Adipocyte (in vitro differentiated cells): Measurements from ENCODE around the gene SVIP.

ENCODE experiments used
- DNase-seq: peaks from one replicate; pipeline ENCODE4 v3.0.0-alpha.2; 2015; ENCODE audit warnings: low read depth
- H3K27me3 ChIP-seq: replicated peaks from 2 replicates; pipeline ENCODE4 v1.7.0; 2013; ENCODE audit warnings: mild to moderate bottlenecking, low read length, moderate library complexity; ENCODE audit not compliant: control insufficient read depth, insufficient read depth
- H3K36me3 ChIP-seq: 2 replicates; pipeline ENCODE4 v1.7.0; 2013; ENCODE audit warnings: low read length, mild to moderate bottlenecking, moderate library complexity; ENCODE audit not compliant: control insufficient read depth, insufficient read depth, severe bottlenecking
- H3K4me1 ChIP-seq: 2 replicates; pipeline ENCODE4 v1.7.0; 2013; ENCODE audit warnings: mild to moderate bottlenecking, low read length, moderate library complexity; ENCODE audit not compliant: control insufficient read depth, insufficient read depth
- H3K4me3 ChIP-seq: 2 replicates; pipeline ENCODE4 v1.7.0; 2013; ENCODE audit warnings: mild to moderate bottlenecking, low read length, moderate library complexity
- H3K9ac ChIP-seq: 2 replicates; pipeline ENCODE4 v1.7.0; 2013; ENCODE audit warnings: mild to moderate bottlenecking, low read length, moderate library complexity
- H3K9me3 ChIP-seq: 2 replicates; pipeline ENCODE4 v1.7.0; 2013; ENCODE audit warnings: mild to moderate bottlenecking, low read length, moderate library complexity; ENCODE audit not compliant: control insufficient read depth

The SVIP gene

GRCh38 chr11:22829231-22830081 is at the start of gene SVIP:
Gene SVIP, minus strand, starts transcription at chr11:22829801. Its CDS starts 53 bp downstream, at chr11:22829748.
- Histone ChIP-seq H3K4me3 (peak within 1 kb of the TSS; percentile 95), H3K36me3 (no peaks in the 10 kb centered on the region), H3K9me3 (no peaks in the 10 kb centered on the region), H3K27me3 (no peaks in the 10 kb centered on the region), H3K4me1 (peaks cover 5% of the 10 kb centered on the region), H3K9ac (peak within 1 kb of the TSS; percentile 79)
- DNase-seq = peak; percentile 94

GRCh38 chr11:22878604-22879003 is 49.0 kb upstream of the SVIP start:
- no peaks in the 10 kb centered on the region for H3K36me3 ChIP-seq
- no peak for DNase-seq
- H3K4me3 ChIP-seq = no peak overlapping the region
- no peak overlapping the region for H3K9ac ChIP-seq
- no peaks in the 10 kb centered on the region for H3K27me3 ChIP-seq
- peaks cover 19% of the 10 kb centered on the region for H3K4me1 ChIP-seq
- H3K9me3 ChIP-seq = no peaks in the 10 kb centered on the region

GRCh38 chr11:22878039-22878438 is 48.4 kb upstream of the SVIP start:
- Histone ChIP-seq H3K27me3 (no peaks in the 10 kb centered on the region), H3K9ac (no peak overlapping the region), H3K36me3 (no peaks in the 10 kb centered on the region), H3K9me3 (no peaks in the 10 kb centered on the region), H3K4me3 (no peak overlapping the region), H3K4me1 (peaks cover 16% of the 10 kb centered on the region)
- no peak for DNase-seq

- no peak overlapping the region for H3K9ac ChIP-seq
- no peaks in the 10 kb centered on the region for H3K36me3 ChIP-seq
- DNase-seq = peak; percentile 98
- peaks cover 16% of the 10 kb centered on the region for H3K4me1 ChIP-seq
- no peaks in the 10 kb centered on the region for H3K27me3 ChIP-seq
- H3K9me3 ChIP-seq = no peaks in the 10 kb centered on the region
- H3K4me3 ChIP-seq = no peak overlapping the region
Observed at GRCh38 chr11:22875869-22876473, 46.4 kb upstream of the SVIP start.

- DNase-seq = no peak
- Histone ChIP-seq H3K9me3 (peaks cover 2% of the 10 kb centered on the region), H3K36me3 (no peaks in the 10 kb centered on the region), H3K4me3 (no peak overlapping the region), H3K27me3 (no peaks in the 10 kb centered on the region), H3K4me1 (no peaks in the 10 kb centered on the region), H3K9ac (no peak overlapping the region)
Observed at GRCh38 chr11:22869325-22869724, 39.7 kb upstream of the SVIP start.

GRCh38 chr11:22860241-22860640 is 30.6 kb upstream of the SVIP start, which contains the start of gene CCDC179:
Gene CCDC179, minus strand, starts transcription at chr11:22860474. Its CDS starts 53 bp downstream, at chr11:22860421.
- Histone ChIP-seq H3K4me3 (no peak within 1 kb of the TSS), H3K9ac (no peak within 1 kb of the TSS), H3K27me3 (no peaks in the 10 kb centered on the region), H3K36me3 (no peaks in the 10 kb centered on the region), H3K4me1 (no peaks in the 10 kb centered on the region), H3K9me3 (peaks cover 2% of the 10 kb centered on the region)
- DNase-seq = no peak

GRCh38 chr11:22859756-22860155 is 30.2 kb upstream of the SVIP start:
- peaks cover 2% of the 10 kb centered on the region for H3K9me3 ChIP-seq
- no peaks in the 10 kb centered on the region for H3K27me3 ChIP-seq
- no peak for DNase-seq
- no peaks in the 10 kb centered on the region for H3K4me1 ChIP-seq
- H3K4me3 ChIP-seq = no peak overlapping the region
- no peaks in the 10 kb centered on the region for H3K36me3 ChIP-seq
- H3K9ac ChIP-seq = no peak overlapping the region

- H3K4me1 ChIP-seq = no peaks in the 10 kb centered on the region
- no peaks in the 10 kb centered on the region for H3K36me3 ChIP-seq
- no peak overlapping the region for H3K9ac ChIP-seq
- no peaks in the 10 kb centered on the region for H3K27me3 ChIP-seq
- no peak overlapping the region for H3K4me3 ChIP-seq
- DNase-seq = no peak
- no peaks in the 10 kb centered on the region for H3K9me3 ChIP-seq
Observed at GRCh38 chr11:22851477-22851876, 21.9 kb upstream of the SVIP start.

- Histone ChIP-seq H3K4me3 (no peak overlapping the region), H3K9me3 (no peaks in the 10 kb centered on the region), H3K9ac (no peak overlapping the region), H3K27me3 (no peaks in the 10 kb centered on the region), H3K36me3 (no peaks in the 10 kb centered on the region), H3K4me1 (no peaks in the 10 kb centered on the region)
- DNase-seq = no peak
Observed at GRCh38 chr11:22846726-22847125, 17.1 kb upstream of the SVIP start.

GRCh38 chr11:22832315-22833015 is 2.9 kb upstream of the SVIP start:
- no peaks in the 10 kb centered on the region for H3K27me3 ChIP-seq
- no peak overlapping the region for H3K4me3 ChIP-seq
- no peaks in the 10 kb centered on the region for H3K9me3 ChIP-seq
- H3K36me3 ChIP-seq = no peaks in the 10 kb centered on the region
- peaks cover 5% of the 10 kb centered on the region for H3K4me1 ChIP-seq
- DNase-seq = no peak
- no peak overlapping the region for H3K9ac ChIP-seq

- no peaks in the 10 kb centered on the region for H3K36me3 ChIP-seq
- H3K4me3 ChIP-seq = peak overlapping the region; percentile 95
- no peaks in the 10 kb centered on the region for H3K9me3 ChIP-seq
- H3K9ac ChIP-seq = peak overlapping the region; percentile 38
- H3K4me1 ChIP-seq = peaks cover 5% of the 10 kb centered on the region
- DNase-seq = no peak
- no peaks in the 10 kb centered on the region for H3K27me3 ChIP-seq
Observed at GRCh38 chr11:22830082-22830414, 447 bp upstream of the SVIP start.
